BLaER1 (cell line): Measurements from ENCODE around the gene TM9SF1.

Experiments used
- H3K27ac ChIP-seq: shearing (Covaris generic); formaldehyde crosslinking; 2 replicates; pipeline ENCODE4 v1.8.1; 2022
- H3K27me3 ChIP-seq: shearing (Covaris generic); formaldehyde crosslinking; 2 replicates; pipeline ENCODE4 v1.8.1; 2022
- H3K36me3 ChIP-seq: shearing (Covaris generic); formaldehyde crosslinking; 2 replicates; pipeline ENCODE4 v1.8.1; 2022
- H3K4me1 ChIP-seq: shearing (Covaris generic); formaldehyde crosslinking; 2 replicates; pipeline ENCODE4 v1.8.1; 2022
- H3K4me2 ChIP-seq: shearing (Covaris generic); formaldehyde crosslinking; 2 replicates; pipeline ENCODE4 v1.8.1; 2022
- H3K4me3 ChIP-seq: shearing (Covaris generic); formaldehyde crosslinking; 2 replicates; pipeline ENCODE4 v1.8.1; 2022
- H3K9ac ChIP-seq: shearing (Covaris generic); formaldehyde crosslinking; 2 replicates; pipeline ENCODE4 v1.8.1; 2022
- H3K9me3 ChIP-seq: shearing (Covaris generic); formaldehyde crosslinking; 2 replicates; pipeline ENCODE4 v1.8.1; 2022
- H4K20me1 ChIP-seq: shearing (Covaris generic); formaldehyde crosslinking; 2 replicates; pipeline ENCODE4 v1.8.1; 2022
- Cebpa-rat ChIP-seq: shearing (Covaris generic); IDR thresholded peaks from 2 replicates; pipeline ENCODE4 v1.8.1; 2022

TM9SF1 gene

GRCh38 chr14:24186831-24187538, 8.3 kb downstream of the TM9SF1 start:
- Histone ChIP-seq H3K27ac (no peak overlapping the region), H4K20me1 (no peaks in the 10 kb centered on the region), H3K9me3 (no peaks in the 10 kb centered on the region), H3K4me1 (peaks cover 30% of the 10 kb centered on the region), H3K4me3 (peak overlapping the region; percentile 81; the same call in 1 of the 2 replicates), H3K27me3 (no peaks in the 10 kb centered on the region), H3K9ac (no peak overlapping the region), H3K4me2 (peak overlapping the region; percentile 92), H3K36me3 (peaks cover 70% of the 10 kb centered on the region)
- TF ChIP-seq Cebpa-rat = no peak

GRCh38 chr14:24185741-24186140, 9.5 kb downstream of the TM9SF1 start:
- H3K9me3 ChIP-seq = no peaks in the 10 kb centered on the region
- H3K36me3 ChIP-seq = peaks cover 72% of the 10 kb centered on the region
- H3K4me1 ChIP-seq = peaks cover 27% of the 10 kb centered on the region
- 0 out of 2 replicates have a peak, but pooled peaks cover under 1% of the 10 kb centered on the region for H4K20me1 ChIP-seq
- TF ChIP-seq Cebpa-rat = no peak
- no peaks in the 10 kb centered on the region for H3K27me3 ChIP-seq
- no peak overlapping the region for H3K27ac ChIP-seq
- no peak overlapping the region for H3K4me3 ChIP-seq
- H3K9ac ChIP-seq = no peak overlapping the region
- H3K4me2 ChIP-seq = no peak overlapping the region

GRCh38 chr14:24185026-24185425, 10.2 kb downstream of the TM9SF1 start:
- no peaks in the 10 kb centered on the region for H3K27me3 ChIP-seq
- no peak for TF ChIP-seq Cebpa-rat
- peaks cover 6% of the 10 kb centered on the region; the same call in 1 of the 2 replicates for H4K20me1 ChIP-seq
- peaks cover 34% of the 10 kb centered on the region for H3K4me1 ChIP-seq
- no peak overlapping the region for H3K4me3 ChIP-seq
- no peak overlapping the region for H3K4me2 ChIP-seq
- no peak overlapping the region for H3K9ac ChIP-seq
- H3K27ac ChIP-seq = no peak overlapping the region
- H3K36me3 ChIP-seq = peaks cover 73% of the 10 kb centered on the region
- H3K9me3 ChIP-seq = no peaks in the 10 kb centered on the region

GRCh38 chr14:24184104-24184970, 10.9 kb downstream of the TM9SF1 start:
- Histone ChIP-seq H3K4me2 (no peak overlapping the region), H3K27me3 (no peaks in the 10 kb centered on the region), H3K4me3 (no peak overlapping the region), H3K9me3 (no peaks in the 10 kb centered on the region), H4K20me1 (peaks cover 12% of the 10 kb centered on the region; the same call in 1 of the 2 replicates), H3K36me3 (peaks cover 79% of the 10 kb centered on the region), H3K9ac (no peak overlapping the region), H3K27ac (no peak overlapping the region), H3K4me1 (peaks cover 37% of the 10 kb centered on the region)
- TF ChIP-seq Cebpa-rat = no peak

GRCh38 chr14:24183014-24183481, 12.2 kb downstream of the TM9SF1 start:
- H3K36me3 ChIP-seq = peaks cover 92% of the 10 kb centered on the region
- H4K20me1 ChIP-seq = peaks cover 15% of the 10 kb centered on the region; the same call in 1 of the 2 replicates
- no peak overlapping the region for H3K4me3 ChIP-seq
- H3K9me3 ChIP-seq = no peaks in the 10 kb centered on the region
- peaks cover 41% of the 10 kb centered on the region for H3K4me1 ChIP-seq
- no peaks in the 10 kb centered on the region for H3K27me3 ChIP-seq
- H3K9ac ChIP-seq = no peak overlapping the region
- no peak overlapping the region for H3K27ac ChIP-seq
- no peak overlapping the region for H3K4me2 ChIP-seq
- no peak for TF ChIP-seq Cebpa-rat

GRCh38 chr14:24182110-24182882, 12.9 kb downstream of the TM9SF1 start:
- Histone ChIP-seq H3K4me2 (no peak overlapping the region), H3K27me3 (no peaks in the 10 kb centered on the region), H3K9ac (no peak overlapping the region), H3K4me3 (no peak overlapping the region), H3K4me1 (peaks cover 34% of the 10 kb centered on the region), H4K20me1 (peaks cover 15% of the 10 kb centered on the region; the same call in 1 of the 2 replicates), H3K27ac (no peak overlapping the region), H3K9me3 (no peaks in the 10 kb centered on the region), H3K36me3 (peaks cover 99% of the 10 kb centered on the region)
- no peak for TF ChIP-seq Cebpa-rat

- H3K9me3 ChIP-seq = no peaks in the 10 kb centered on the region
- peaks cover 26% of the 10 kb centered on the region for H3K4me1 ChIP-seq
- H3K27ac ChIP-seq = no peak overlapping the region
- H3K9ac ChIP-seq = no peak overlapping the region
- peaks cover 99% of the 10 kb centered on the region for H3K36me3 ChIP-seq
- no peaks in the 10 kb centered on the region for H3K27me3 ChIP-seq
- peaks cover 15% of the 10 kb centered on the region; the same call in 1 of the 2 replicates for H4K20me1 ChIP-seq
- no peak for TF ChIP-seq Cebpa-rat
- H3K4me3 ChIP-seq = no peak overlapping the region
- no peak overlapping the region for H3K4me2 ChIP-seq
Measured at GRCh38 chr14:24181371-24182077, 13.7 kb downstream of the TM9SF1 start.

- peaks cover 89% of the 10 kb centered on the region for H3K36me3 ChIP-seq
- H3K27me3 ChIP-seq = no peaks in the 10 kb centered on the region
- peaks cover 15% of the 10 kb centered on the region; the same call in 1 of the 2 replicates for H4K20me1 ChIP-seq
- no peak overlapping the region for H3K4me3 ChIP-seq
- peak overlapping the region; percentile 44; the same call in 1 of the 2 replicates for H3K9ac ChIP-seq
- no peaks in the 10 kb centered on the region for H3K9me3 ChIP-seq
- peak overlapping the region; percentile 41 for H3K27ac ChIP-seq
- peaks cover 26% of the 10 kb centered on the region for H3K4me1 ChIP-seq
- peak overlapping the region; percentile 69 for H3K4me2 ChIP-seq
- no peak for TF ChIP-seq Cebpa-rat
Measured at GRCh38 chr14:24179961-24180796, 15.1 kb downstream of the TM9SF1 start.
